Posterior cingulate gyrus (tissue), 11 donors: ENCODE results near the gene PTPRR.
A peak's percentile ranks its signal among the peaks of the same experiment; 100 is the strongest.

Experiments
- DNase-seq, 10 donors: peaks; one replicate each; pipeline versions ENCODE4 v3.0.0 to v3.0.0-alpha.2; 2020 to 2021; ENCODE audit warnings: mixed read lengths in 3 of 10
- intact Hi-C: fragments of 100-400 bp; cut with DNase I; formaldehyde crosslinking; loops from one replicate; pipeline ENCODE4 v1.15.1; 2023

PTPRR gene

DNA sequence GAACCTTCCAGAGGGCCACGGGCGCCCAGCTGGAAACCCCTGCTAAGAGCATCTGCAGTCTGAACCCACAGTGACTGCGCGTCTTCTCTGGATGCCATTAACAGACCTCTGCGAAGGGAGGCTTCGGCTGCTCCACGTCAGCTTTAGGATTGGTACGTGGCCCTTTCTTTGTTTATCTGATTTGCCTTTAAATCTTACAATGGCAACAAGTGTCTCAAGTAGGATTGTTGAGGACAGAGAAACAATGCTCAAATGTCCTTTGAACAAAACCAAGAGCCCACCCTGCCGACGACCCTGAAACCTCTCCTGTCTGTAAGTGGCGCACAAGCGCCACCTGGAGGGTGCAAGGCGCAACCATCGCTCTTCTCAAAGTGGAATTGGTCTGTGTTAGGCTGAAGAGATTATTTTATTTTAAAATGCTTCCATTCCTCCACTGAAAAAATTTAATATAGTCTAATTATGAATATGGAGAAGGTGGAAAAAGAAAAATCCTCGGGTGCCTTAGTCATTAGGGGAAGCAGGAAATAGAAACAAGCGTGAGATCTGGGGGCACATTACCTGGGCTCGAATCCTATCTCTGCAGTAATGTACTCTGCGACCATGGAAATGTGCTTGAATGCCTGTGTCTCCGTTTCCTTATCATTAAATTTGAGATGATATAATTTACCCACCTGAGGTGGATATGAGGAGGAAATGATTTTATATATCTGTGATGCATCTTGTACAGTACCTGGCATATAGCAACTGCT lies 200.7 kb downstream of the PTPRR start:
- peak; percentile 16 to 94 (median 53) for DNase-seq
- intact Hi-C loops = loop anchor here (1.0 to 5.0 kb wide), 2 partner anchors 130 to 843 kb away; no protein-coding TSS in a partner anchor

DNA sequence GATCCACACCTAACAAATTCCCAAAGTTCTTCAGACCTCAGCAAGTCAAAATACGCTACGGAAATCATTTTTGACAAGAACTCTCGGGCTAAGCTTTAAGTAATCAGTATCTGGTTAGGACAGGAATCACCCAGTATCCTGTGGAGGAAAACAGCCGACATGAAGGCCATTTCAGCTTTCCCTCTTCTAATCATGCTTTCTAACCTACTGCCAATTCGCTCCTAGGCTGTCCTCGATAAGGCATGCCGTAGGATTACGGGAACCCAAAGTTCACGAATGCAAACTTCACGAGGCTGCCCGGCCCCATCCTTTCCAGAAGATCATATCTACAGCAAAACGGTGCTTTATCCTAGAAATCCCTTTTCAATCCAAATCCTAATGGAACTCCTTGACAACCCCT lies 201.5 kb downstream of the PTPRR start:
- no peak for DNase-seq
- intact Hi-C loops = loop anchor here (5.0 kb wide), 1 partner anchor 842 kb away; no protein-coding TSS in a partner anchor

DNA sequence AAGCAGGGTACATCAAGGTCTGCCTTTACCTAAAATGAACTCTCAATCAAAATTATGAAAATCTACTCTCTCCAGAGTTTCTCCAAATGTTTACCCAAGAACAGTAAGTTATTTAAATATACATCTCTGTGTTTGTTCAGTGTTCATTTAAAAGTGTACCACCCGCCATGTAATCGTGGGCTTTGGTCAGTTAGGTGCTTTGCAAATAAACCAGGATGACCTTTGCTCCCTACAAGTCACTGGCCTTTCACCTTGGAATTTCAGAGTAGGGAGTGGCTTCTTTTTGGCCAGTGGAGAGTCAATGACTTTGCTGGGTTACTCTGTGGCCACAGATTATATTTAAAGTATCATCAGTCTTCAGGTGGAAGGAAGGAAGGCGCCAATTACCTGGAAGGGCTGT lies 208.7 kb downstream of the PTPRR start:
- no peak for DNase-seq
- intact Hi-C loops = no loop called here

DNA sequence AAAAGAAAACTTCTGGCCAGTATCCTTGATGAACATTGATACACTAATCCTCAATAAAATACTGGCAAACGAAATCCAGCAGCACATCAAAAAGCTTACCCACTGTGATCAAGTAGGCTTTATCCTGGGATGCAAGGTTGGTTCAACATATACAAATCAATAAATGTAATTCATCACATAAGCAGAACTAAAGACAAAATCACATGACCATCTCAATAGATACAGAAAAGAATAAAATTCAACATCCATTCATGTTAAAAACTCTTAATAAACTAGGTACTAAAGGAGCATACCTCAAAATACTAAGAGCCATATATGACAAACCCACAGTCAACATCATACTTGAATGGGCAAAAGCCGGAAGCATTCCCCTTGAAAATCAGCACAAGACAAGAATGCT lies 211.5 kb downstream of the PTPRR start:
- intact Hi-C loops = no loop called here
- no peak for DNase-seq

DNA sequence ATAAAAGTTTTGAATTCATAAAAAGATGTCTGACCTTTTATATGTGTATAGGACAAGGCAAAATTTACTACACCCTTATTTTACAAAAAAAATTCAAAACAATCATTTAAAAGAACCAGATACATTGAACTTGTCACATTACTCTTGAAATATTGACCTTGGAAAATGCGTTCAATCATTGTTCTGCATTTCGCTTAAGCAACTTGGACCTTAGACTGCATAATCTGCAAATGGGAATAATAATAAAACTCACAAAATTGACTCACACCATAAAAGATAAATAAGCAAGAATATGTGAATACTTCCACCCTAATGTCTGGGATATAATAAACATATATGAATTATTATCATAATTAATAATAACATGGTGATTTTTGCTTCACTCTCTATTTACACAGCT lies 213.9 kb downstream of the PTPRR start:
- no peak for DNase-seq
- intact Hi-C loops = no loop called here

DNA sequence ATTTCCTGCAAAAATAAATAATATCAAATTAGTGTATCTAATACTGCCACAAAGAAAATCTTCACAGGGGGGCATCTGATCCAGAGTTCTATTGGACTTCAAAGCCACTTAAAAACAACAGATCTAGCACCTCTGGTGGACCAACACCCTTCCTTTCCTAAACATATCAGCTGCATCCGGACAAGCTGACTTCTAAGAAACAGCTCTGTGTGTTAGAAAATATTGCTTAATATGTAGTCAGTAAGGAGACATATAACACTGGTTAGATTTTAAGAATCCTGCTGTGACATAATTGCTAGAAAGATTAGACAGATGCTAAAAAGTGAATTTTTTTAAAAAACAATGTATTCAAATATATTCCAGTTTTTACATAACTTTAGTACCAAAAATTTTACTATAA lies 222.2 kb downstream of the PTPRR start:
- intact Hi-C loops = no loop called here
- no peak for DNase-seq

DNA sequence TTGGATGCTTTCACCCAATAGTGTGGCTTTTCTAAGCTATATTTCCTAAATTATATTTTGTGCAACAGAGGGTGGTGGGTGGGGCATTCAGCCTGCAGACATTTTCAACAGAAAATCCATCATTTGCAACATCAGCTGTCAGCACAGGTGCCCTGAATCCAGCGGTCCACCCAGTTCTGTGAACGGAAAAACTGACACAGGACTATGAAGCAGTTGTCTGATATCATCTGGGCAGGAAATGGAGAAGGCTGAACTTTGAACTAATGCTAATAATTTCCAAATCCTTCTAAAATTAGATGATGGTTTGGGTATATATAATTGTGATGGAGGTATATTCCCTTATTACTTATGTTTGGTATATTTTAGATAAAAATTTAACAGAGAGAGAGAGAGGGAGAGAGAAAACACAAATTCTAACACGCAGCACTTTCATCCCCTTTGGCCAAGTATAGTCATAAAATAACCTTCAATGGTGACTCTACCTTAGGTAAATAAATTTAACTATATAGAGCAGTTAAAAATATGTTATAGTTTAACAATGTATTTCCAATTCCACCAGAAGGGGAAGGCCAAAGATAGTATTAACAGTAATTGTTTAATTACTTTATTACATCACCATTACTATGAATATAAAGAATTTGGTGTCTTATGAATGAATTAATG lies 225.0 kb downstream of the PTPRR start:
- intact Hi-C loops = no loop called here
- no peak for DNase-seq

DNA sequence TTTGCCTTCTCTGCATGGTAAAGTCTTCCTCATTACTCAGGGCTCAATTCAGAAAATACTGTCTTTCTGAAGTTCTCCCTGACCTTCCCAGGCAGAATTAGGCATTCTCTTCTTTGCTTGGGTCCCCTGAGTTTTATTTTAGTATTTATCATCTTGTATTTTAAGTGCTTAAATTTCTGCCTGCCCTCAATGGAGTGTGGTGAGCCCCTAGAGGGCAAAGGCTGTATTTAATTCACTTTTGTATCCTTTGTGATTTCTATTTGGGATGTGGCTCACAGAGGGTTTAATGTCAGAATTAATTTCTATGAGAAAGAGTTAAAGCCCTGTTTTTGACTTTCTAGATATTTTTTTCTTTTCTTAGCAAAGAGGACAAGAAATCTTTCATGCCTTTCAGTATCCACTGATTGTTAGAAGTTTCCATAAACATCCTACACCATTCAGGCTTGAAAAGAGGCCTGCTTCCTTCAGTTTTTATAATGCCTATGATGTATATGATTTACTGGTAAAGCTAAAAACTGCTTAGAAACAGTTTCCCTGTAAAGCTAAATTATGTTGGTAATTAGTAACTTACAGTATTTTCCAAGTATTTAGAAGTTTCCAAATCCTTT lies 227.8 kb downstream of the PTPRR start:
- intact Hi-C loops = no loop called here
- no peak for DNase-seq

DNA sequence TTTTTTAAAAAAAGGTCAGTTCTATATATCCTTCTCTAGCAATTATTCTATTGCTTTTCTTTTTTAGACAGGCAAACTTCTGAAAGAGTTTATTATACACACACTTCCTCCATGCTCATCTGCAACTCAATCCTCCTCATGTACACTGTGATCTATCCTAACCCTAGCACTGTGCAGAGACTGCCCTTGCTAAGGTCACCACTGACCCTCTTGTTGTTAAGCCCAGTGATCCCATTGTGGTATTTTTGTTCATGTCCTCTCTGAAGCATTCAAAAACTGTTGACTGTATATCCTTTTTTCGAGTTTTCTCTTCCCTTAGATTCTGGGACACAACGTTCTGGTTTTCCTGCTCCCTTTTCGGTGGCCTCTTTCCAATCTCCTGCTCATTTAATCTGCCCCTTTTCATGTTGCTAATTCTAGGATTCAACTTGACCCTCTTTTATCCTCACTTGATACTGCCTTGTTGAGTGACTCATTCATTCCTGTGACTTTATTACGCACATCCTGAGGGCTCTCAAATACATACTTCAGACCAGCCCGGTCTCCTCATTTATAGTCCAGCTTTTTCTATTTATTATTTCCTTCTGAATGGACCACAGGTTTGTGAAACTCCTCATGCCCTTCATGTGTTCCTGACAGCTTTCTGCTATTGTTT lies 229.4 kb downstream of the PTPRR start:
- intact Hi-C loops = no loop called here
- DNase-seq = no peak

DNA sequence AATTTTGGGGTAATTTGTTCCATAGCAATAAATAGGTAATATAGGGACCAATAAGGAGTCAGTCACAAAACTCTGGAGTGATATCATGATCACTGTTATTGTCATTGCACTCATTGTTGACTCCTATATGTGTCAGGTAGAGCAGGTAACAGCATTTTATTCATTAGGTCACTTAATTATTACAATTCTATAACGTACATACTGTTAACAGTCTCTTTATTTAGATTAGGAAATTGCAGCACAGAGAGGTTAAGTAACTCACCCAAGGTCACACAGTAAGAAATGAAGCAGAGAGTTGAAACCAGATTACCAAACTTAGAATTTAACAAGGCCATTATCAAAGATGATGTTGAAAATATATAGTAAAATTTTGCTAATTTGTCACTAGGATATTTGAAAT lies 233.6 kb downstream of the PTPRR start:
- no peak for DNase-seq
- intact Hi-C loops = no loop called here

DNA sequence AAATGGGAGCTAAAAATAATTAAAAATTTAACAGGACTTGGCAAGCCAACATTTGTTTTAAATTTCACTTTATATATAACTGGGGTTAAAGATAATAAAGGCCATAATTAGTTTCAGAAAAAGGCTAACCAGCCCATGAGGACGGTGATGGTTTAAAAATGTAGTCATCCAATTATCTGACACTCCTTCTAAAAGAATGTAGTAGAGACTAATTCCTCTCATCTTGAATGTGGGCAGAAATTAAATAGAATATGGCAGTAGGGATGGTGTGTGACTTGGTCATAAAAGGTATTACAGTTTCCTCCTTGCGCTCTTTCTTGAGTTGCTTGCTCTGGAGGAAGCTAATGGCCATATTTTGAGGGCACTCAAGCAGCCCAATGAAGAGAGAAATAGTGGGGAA lies 234.2 kb downstream of the PTPRR start:
- intact Hi-C loops = no loop called here
- DNase-seq = no peak

DNA sequence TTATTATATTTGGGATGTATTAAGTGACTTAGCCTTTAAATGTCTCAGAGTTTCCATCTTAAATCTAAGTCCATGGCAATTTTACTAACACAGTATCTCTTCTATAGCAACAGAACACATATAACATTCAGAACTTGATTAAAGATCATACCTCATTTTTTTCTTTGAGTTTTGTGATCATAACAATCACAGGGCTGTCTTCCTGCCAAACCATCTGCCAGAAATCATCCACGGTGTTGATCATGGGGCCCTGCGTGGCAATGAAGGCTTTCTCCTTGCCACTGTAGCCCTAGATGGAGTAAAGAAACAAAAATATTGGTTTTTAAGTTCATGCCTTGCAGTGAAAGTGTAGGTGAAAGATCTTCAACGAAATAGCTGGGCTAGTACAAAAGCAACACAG lies 236.6 kb downstream of the PTPRR start:
- DNase-seq = no peak
- intact Hi-C loops = no loop called here

DNA sequence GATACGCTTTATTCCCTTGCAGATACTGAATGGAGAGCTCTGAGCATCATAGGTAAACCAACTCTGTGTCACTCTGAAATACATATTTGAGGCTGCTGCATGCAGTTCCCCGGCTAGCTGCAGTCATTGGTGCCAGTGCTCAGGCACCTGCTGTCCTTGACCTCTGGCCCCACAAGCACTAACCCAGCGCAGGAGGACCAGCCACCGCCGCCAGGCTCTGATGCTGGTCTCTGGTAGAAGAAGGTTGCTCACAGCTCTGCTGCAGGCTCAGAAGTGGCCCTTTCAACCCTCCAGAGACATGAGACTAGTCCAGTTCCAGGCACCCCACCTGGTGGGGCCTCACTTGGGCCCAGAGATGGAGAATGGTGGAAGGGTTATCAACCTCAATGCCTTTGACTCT lies 248.8 kb downstream of the PTPRR start:
- no peak for DNase-seq
- intact Hi-C loops = no loop called here

DNA sequence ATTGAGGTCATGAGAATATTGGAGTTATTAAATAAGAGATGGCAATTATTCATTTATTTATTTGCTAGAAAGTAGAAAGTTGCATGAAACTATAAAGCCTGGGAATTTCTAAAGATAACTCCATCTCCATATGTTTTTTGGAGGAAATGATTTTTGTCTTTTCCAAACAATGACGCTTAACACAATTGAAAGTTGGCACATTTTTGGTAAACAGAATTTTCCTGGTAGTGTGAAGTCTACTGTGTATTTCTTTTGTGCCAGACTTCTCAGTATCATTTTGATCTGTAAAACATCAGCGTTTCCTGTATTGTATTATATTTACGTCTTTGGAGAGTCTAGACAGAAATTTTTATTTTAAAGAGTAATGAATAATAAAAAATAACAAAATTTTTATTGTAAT lies 249.6 kb downstream of the PTPRR start:
- intact Hi-C loops = no loop called here

DNA sequence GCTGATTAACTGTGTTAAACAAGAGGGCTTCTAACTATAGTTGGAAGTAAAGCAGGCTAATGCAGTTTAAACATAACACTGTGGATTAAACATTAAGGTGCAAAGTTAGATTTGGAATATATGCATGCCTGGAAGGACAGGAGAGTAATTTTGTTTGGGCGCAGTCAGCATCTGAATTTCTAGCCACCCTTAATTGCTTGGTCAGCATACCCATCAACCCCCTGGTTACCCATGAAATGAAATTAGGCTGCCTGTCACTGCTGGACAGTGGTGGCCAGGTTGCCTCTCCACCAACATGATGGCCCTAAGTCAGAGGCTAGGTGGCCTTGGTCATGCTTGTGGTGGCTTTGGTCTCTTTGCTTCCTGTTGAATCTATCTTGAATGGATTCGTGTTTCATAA lies 253.3 kb downstream of the PTPRR start:
- no peak for DNase-seq
- intact Hi-C loops = no loop called here

More for the DNA sequence above, 249.6 kb downstream of the PTPRR start:
- no peak for DNase-seq

DNA sequence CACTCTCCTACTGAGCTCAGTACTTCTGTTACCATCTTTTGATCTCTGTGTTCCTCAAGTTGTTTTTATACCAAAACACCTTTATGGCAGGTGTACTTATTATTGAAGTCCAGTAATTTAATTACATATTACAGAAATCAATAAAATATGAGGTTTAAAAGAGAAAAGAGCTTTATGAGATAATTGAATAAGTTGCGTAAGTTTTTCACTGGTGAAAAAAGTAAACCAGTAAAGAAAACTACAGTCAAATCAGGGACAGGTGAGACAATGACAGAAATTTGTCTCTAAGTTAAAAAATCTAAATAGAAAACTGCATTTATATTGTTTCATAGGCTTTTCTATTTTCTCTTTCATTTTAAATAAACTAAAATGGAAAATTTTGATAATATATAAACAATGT lies 254.2 kb downstream of the PTPRR start:
- no peak for DNase-seq
- intact Hi-C loops = no loop called here

DNA sequence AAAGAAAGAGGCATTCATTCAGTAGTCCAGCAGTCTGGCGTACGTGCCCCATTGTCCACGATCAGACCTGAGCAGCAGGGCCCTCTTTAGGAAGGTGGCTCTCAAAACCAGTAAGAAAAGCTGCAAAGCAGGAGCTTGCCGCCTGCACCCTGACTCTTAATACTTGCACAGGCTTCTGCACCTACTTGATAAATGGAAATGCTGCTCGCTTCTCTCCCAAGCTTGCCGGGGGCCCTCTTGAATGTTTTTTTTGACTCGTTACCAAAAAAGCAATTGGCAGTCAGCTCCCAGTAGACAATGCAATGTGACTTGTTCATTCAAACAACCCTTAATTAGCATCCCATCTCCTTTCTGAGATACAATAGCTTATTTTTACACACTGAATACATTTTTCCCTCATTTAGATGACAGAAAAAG lies 256.1 kb downstream of the PTPRR start:
- peak in 2 of 10 donors; percentile 14 for DNase-seq

DNA sequence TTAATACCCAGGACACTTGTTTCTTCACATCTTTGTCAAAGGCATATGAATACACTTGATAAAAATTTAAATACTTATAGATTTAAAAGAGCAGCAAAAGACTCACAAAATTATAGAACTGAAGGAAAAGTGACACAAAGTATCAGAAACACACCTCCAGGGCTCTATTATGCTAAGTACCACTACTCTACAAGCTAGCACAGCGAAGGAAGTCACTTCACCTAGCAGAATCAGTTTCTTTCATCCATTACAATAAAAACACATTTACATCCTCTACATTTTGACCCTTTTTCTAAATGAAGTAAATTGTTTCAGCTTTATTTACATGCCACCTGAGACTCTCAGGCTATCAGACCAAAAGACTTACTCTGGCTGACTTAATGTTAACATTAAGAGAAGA lies 256.7 kb downstream of the PTPRR start:
- intact Hi-C loops = no loop called here
- DNase-seq = no peak

More for the DNA sequence above, 256.1 kb downstream of the PTPRR start:
- intact Hi-C loops = no loop called here

DNA sequence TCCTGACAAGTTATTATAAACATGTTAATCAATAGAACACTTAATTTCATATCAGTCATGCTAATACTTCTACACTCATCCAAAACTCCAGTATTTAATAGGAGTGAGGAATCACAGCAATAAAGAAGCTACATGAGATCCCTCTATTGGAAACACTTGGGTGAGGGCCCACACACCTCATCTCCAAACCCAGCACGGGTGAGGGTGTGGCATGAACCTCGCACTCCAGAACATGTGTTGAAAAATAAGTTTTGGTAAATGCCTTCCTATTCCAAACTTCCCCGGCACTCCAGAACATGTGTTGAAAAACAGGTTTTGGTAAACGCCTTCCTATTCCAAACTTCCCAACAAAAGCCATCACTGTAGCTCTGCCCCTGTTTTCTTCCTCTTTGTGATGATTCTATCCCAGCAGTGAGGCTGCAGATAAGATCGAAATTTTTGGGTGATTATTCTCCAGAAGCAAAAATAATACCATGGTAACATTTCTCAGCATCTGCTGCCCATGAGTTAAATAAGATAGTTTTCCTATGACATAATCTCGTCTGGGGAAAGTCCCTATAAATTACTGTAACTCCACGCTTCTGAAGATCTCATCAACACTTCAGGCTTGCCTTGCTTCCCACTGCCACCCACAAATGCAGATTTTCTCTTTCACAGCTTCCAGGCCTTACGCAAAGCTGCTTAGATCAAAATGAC lies 258.9 kb downstream of the PTPRR start:
- intact Hi-C loops = no loop called here
- no peak for DNase-seq

DNA sequence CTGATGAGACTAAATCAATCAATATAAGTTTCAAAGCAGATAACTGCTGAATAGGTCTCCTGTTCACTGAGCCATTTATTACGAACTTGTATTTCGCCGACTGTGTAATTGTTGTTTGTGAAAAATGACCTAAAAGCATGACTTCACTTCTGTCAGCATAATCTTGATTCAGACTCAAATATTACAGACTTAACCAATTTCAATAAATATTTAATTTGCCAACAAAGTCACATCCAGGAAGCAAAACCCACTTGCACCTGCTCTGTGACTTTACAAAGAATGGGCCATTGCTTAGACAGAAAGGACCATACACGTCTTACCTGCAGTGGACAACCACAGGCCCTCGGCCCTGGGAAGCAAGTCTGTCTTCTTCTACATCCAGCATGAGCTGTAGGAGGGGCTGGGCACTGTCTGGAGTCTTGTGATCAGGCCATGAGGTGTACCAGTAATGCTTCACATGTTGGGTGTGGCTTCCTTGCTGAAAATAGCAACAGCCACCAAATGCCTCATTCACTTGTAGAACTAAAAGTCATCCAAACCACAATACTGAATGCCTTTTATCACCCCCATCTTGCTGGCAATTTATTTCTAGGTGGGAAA lies 259.8 kb downstream of the PTPRR start:
- no peak for DNase-seq
- intact Hi-C loops = no loop called here
